Inferior parietal cortex (tissue), 1 donor: Measurements from ENCODE around the gene CCDC167.
"Not testable (repeated sequence)": the region's sequence is repeated elsewhere in the genome, so short reads cannot be mapped to it uniquely, and the experiment has no call there.

Experiments
- DNase-seq: peaks from one replicate; pipeline ENCODE4 v3.0.0-alpha.2; 2016; ENCODE audit errors: extremely low spot score

The CCDC167 gene

GRCh38 chr6:37473364-37474095 is 26.2 kb downstream of the CCDC167 start:
- no peak for DNase-seq

DNA sequence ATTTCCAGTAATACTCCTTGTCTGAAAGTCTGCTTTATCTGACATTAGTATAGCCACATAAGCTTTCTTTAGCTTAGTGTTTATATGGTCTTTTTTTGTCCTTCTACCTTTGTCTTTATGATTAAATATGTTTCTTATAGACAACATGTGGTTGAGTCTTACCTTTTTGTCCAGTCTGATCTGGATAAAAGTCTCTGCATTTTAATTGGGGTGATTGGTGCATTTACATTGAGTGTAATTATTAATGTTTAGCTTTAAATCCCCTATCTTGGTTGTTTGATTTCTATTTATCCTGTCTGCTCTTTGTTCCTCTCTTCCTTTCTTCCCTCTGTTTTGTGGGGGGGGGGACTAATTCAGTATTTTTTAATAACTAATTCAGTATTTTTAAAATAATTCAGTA is 32.0 kb downstream of the CCDC167 start:
- no peak for DNase-seq

GRCh38 chr6:37463110-37463509 is 36.6 kb downstream of the CCDC167 start:
- no peak for DNase-seq

- DNase-seq, result no peak
Observed at GRCh38 chr6:37460805-37461204, 38.9 kb downstream of the CCDC167 start.

GRCh38 chr6:37459981-37460800 is 39.5 kb downstream of the CCDC167 start:
- DNase-seq, result peak; percentile 39

GRCh38 chr6:37456816-37457560 is 42.7 kb downstream of the CCDC167 start:
- no peak for DNase-seq

- no peak for DNase-seq
Observed at GRCh38 chr6:37456126-37456525, 43.6 kb downstream of the CCDC167 start.

- DNase-seq, result no peak
Observed at GRCh38 chr6:37454420-37455140, 45.1 kb downstream of the CCDC167 start.

DNA sequence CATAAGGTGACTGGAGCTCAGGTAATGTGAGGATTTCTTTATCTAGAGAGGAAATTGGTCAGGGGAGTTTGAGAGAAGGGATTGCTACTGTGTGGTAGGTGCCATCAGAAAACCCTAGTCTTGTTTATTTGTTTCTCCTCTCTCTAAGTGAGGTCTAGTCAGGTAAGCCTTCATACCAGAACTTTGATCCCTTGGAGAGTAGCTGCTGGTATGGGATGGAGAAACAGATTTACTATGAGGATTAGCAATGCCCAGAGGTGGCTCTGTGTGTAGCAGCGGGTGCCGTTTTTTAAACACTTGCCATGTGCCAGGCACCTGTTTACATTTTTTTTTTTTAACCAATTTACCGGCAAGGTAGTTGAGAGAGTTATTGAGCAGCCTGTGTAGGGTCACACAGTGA is 47.2 kb downstream of the CCDC167 start:
- DNase-seq, result no peak

GRCh38 chr6:37451441-37452193 is 48.1 kb downstream of the CCDC167 start:
- DNase-seq, result no peak

GRCh38 chr6:37449984-37450383 is 49.7 kb downstream of the CCDC167 start:
- DNase-seq, result no peak

DNA sequence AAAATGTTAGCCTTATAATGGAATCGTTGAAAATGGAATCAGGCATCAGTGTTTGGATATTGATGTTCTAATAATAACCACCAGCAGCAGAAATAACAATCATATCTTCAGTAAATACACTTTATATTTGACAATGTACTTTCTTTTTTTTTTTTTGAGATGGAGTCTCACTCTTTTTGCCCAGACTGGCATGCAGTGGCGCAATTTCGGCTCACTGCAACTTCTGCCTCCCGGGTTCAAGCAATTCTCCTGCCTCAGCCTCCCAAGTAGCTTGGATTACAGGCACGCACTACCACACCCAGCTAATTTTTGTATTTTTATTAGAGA is 56.5 kb downstream of the CCDC167 start:
- not testable (repeated sequence) for DNase-seq

DNA sequence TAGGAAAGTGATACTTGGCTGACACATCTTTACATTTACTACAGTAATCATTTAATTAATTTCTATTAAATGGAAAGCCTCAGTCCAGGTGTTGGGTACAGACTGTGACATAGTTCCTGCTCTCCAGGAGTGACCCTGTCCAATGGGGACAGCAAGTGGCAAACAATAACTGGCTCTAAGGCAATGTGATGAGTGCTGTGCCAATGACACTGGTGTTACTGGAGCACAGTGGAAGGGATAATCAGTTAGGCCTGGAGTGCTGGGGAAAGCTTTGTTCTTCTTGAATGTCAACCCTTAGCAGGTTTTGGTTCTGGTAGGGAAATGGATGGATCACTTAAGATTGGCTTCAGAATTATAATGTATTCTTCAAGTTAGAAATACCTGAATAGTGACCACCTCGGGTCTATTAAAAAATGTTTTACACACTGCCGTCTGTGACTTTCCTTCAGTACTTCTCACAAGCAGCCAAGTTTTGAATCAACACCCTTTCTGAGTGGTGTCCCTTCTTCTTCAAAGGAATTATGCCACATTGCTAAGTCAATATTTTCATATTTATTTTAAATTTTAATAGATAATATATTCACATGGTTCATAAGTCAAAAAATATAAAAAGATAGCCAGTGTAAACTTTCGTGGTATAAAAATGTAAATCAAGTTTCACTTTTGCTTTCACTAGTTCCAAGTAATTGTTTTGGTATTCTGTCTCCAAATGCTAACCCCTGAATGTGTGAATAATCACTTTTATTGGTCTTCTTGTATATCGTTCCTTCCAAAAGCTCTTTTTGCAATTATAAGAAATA is 57.1 kb downstream of the CCDC167 start:
- DNase-seq, result no peak

DNA sequence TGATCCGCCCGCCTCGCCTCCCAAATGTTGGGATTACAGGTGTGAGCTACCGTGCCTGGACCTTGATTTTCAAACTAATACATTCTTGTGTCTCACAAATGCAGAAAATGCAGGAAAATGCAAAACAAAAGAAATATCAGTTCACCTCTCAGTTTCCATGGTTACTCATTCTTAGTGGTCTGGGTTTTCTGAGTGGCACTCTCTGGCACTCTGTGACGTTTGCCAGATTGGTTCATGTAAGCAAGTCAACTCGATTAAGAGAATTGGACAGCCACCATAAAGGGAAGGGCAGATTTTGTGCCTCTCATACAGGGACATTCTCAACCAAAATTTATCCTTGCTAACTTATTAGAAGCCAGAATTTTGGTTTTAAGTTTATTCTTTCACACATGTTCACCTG is 58.0 kb downstream of the CCDC167 start:
- no peak for DNase-seq

DNA sequence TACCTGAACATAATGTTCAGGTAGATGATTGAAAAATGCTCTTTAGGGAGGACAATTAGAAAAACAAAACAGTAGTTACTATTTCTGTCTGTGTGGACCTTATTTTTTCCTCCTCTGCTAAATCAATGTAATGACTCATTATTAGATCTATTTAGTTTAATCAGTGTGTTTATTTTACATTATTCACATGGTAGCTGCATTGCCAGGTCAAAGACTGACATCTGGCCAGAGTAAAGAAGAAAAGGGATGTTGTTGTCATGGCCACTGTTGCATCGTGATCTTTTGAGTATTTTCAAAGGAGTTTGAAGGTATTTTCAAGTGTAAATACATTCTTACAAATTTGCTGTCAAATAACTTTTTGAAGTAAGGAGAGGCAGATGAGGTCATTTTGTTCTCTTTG is 60.8 kb downstream of the CCDC167 start:
- no peak for DNase-seq

DNA sequence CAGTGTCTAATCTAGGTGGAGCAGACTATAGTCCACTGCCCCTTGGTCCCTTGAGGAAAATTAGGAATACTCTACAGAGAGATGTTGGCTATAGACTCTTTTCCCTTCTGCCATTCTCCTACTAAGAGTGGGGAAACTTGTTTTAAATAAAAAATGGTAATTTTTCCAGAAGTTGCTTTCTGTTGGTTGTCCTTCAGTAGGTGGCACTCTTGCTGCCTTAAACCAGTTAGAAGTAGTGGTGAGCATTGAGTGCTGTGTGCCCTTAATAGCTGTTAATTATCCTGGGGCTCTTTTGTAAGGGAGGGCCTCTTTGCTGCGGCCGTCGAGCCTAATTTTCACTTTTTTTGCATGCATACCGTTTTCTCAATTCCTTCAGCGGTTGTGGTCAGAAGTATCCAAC is 63.9 kb downstream of the CCDC167 start:
- no peak for DNase-seq

GRCh38 chr6:37435373-37435772 is 64.3 kb downstream of the CCDC167 start:
- no peak for DNase-seq

DNA sequence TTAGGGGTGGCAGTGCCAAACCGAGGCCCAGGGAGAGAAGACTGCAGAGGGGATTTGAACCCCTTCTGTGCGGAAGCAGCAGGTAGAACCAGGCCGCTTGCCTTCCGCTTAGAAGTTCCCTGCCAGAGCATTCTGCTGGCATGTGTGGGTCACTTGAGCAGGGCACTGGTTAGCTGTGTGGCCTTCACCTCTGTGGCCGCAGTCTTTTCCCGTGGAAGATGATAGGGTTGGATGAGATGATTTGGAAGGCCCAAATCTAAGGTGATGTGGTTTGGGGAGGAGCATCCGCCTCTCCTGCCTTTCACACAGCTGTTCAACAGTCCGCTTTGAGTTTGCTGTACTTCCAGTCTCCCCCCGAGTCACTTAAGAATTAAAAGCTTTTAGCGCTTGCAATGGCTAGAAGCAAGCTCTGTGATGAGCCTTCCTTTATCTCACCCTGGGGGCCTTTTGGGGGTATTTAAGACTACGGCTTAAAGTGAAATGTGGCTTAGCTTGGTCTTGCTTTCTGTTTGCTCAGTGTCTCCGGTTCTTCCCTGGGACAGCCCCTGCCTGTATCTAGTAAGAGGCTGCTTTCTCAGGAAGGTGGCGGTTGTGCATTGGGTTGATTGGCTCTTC is 65.9 kb downstream of the CCDC167 start:
- no peak for DNase-seq
